Measurements from ENCODE around the gene RBBP8NL. TPM values are rescaled to one million over a fixed set of nuclear protein-coding genes. Genes with fewer than 3 reads are reported as not detected.

RBBP8NL gene
- total RNA-seq, 1 donor from 2014 or later = not detected

GRCh38 chr20:62420846-62421715 is 6.3 kb downstream of the RBBP8NL start:
- no peak for DNase-seq (ENCODE audit: low spot score)

- no peak for DNase-seq (ENCODE audit: low spot score)
Observed at GRCh38 chr20:62419759-62420158, 7.6 kb downstream of the RBBP8NL start.

- no peak for DNase-seq (ENCODE audit: low spot score)
Observed at GRCh38 chr20:62418709-62419487, 8.4 kb downstream of the RBBP8NL start.

- no peak for DNase-seq (ENCODE audit: low spot score)
Observed at GRCh38 chr20:62417981-62418708, 9.2 kb downstream of the RBBP8NL start.

GRCh38 chr20:62416651-62417637 is 10.4 kb downstream of the RBBP8NL start:
- DNase-seq (ENCODE audit: low spot score) = no peak

- no peak for DNase-seq (ENCODE audit: low spot score)
Observed at GRCh38 chr20:62415354-62416111, 11.8 kb downstream of the RBBP8NL start.

GRCh38 chr20:62413896-62414481 is 13.3 kb downstream of the RBBP8NL start:
- no peak for DNase-seq (ENCODE audit: low spot score)

- DNase-seq (ENCODE audit: low spot score) = no peak
Observed at GRCh38 chr20:62413025-62413570, 14.2 kb downstream of the RBBP8NL start.

GRCh38 chr20:62412194-62413024 is 14.9 kb downstream of the RBBP8NL start:
- no peak for DNase-seq (ENCODE audit: low spot score)

GRCh38 chr20:62411479-62412193 is 15.7 kb downstream of the RBBP8NL start:
- no peak for DNase-seq (ENCODE audit: low spot score)

GRCh38 chr20:62410746-62411478 is 16.4 kb downstream of the RBBP8NL start:
- no peak for DNase-seq (ENCODE audit: low spot score)

- DNase-seq (ENCODE audit: low spot score) = no peak
Observed at GRCh38 chr20:62409931-62410745, 17.2 kb downstream of the RBBP8NL start.

- DNase-seq (ENCODE audit: low spot score) = no peak
Observed at GRCh38 chr20:62409086-62409853, 18.1 kb downstream of the RBBP8NL start.

- DNase-seq (ENCODE audit: low spot score) = no peak
Observed at GRCh38 chr20:62408640-62409039, 18.7 kb downstream of the RBBP8NL start.

- DNase-seq (ENCODE audit: low spot score) = no peak
Observed at GRCh38 chr20:62408055-62408454, 19.3 kb downstream of the RBBP8NL start.

Measured in umbilical cord (tissue), 2 donors.